H1 (cell line): ENCODE measurements around the gene C1orf21. TPM values are rescaled to one million over a fixed set of nuclear protein-coding genes. Genes with fewer than 3 reads are reported as not detected.

Source experiments
- CTCF ChIA-PET: fragments of 300-600 bp; sonication (Branson Sonifier 250); formaldehyde crosslinking; loops from one replicate; lab custom pipeline; 2021; ENCODE audit not compliant: partially characterized antibody; lab: Charles Lee
- POLR2A ChIA-PET: fragments of 300-600 bp; sonication (Branson Sonifier 250); formaldehyde crosslinking; loops from one replicate; lab custom pipeline; 2021; ENCODE audit warnings: inconsistent platforms; ENCODE audit not compliant: partially characterized antibody; lab: Charles Lee
- DNase-seq, 2 experiments: peaks; one replicate each; pipeline versions ENCODE4 v3.0.0 to v3.0.0-alpha.2; 2010 to 2022; ENCODE audit warnings: low spot score in 2 of 2, low read depth in 1 of 2, mixed read lengths in 1 of 2
- FAIRE-seq: peaks from 2 replicates; lab custom pipeline; 2011; peaks lifted over from hg19 to GRCh38; lab: Jason Lieb, UNC
- H2AFZ ChIP-seq: 2 replicates; pipeline ENCODE4 v1.8.1; 2012; ENCODE audit warnings: low read length, inconsistent platforms
- H2AK5ac ChIP-seq: 2 replicates; pipeline ENCODE4 v1.6.1; 2013; ENCODE audit warnings: low read depth, low read length
- H2BK120ac ChIP-seq: replicated peaks from 2 replicates; pipeline ENCODE3; 2013; ENCODE audit warnings: low read depth, low read length, inconsistent platforms
- H2BK12ac ChIP-seq: 2 replicates; pipeline ENCODE4 v1.6.1; 2013; ENCODE audit warnings: low read depth, low read length
- H2BK15ac ChIP-seq: 2 replicates; pipeline ENCODE4 v1.6.1; 2013; ENCODE audit warnings: low read length
- H2BK20ac ChIP-seq: 2 replicates; pipeline ENCODE4 v1.6.1; 2013; ENCODE audit warnings: low read length
- H2BK5ac ChIP-seq: 2 replicates; pipeline ENCODE4 v1.6.1; 2013; ENCODE audit warnings: low read depth, low read length
- H3K14ac ChIP-seq: 2 replicates; pipeline ENCODE4 v1.6.1; 2013; ENCODE audit warnings: inconsistent platforms; ENCODE audit not compliant: insufficient read length
- H3K18ac ChIP-seq: 2 replicates; pipeline ENCODE4 v1.6.1; 2013; ENCODE audit warnings: low read length; ENCODE audit errors: extremely low read depth
- H3K23ac ChIP-seq: 2 replicates; pipeline ENCODE4 v1.6.1; 2013; ENCODE audit warnings: inconsistent platforms; ENCODE audit not compliant: insufficient read length
- H3K23me2 ChIP-seq: 2 replicates; pipeline ENCODE4 v1.6.1; 2013; ENCODE audit warnings: low read depth, low read length
- H3K27ac ChIP-seq: 2 replicates; pipeline ENCODE4 v1.6.1; 2011; ENCODE audit warnings: low read depth, low read length, inconsistent platforms
- H3K27me3 ChIP-seq, 4 experiments: replicated peaks in 1 of 4; 1 replicate in 1 of 4; 2 replicates in 3 of 4; pipeline versions ENCODE4 v1.6.1 to v1.8.1; 2011 to 2013; ENCODE audit warnings: low read length in 3 of 4, mild to moderate bottlenecking in 3 of 4, inconsistent platforms in 2 of 4, mixed read lengths in 2 of 4, moderate library complexity in 1 of 4; ENCODE audit not compliant: control insufficient read depth in 3 of 4, insufficient read depth in 3 of 4; ENCODE audit errors: extremely low read depth in 1 of 4
- H3K36me3 ChIP-seq, 4 experiments: 2 replicates each; pipeline versions ENCODE4 v1.6.1 to v1.8.1; 2011 to 2013; ENCODE audit warnings: mild to moderate bottlenecking in 4 of 4, low read length in 3 of 4, moderate library complexity in 2 of 4, control low read depth in 1 of 4, inconsistent platforms in 1 of 4; ENCODE audit not compliant: insufficient read depth in 4 of 4, control insufficient read depth in 2 of 4
- H3K4ac ChIP-seq: replicated peaks from 2 replicates; pipeline ENCODE3; 2013; ENCODE audit warnings: low read length, low read depth, mixed read lengths, inconsistent platforms; ENCODE audit not compliant: insufficient read length
- H3K4me1 ChIP-seq, 4 experiments: replicated peaks in 1 of 4; 1 replicate in 1 of 4; 2 replicates in 3 of 4; pipeline versions ENCODE4 v1.6.1 to v1.8.1; 2011 to 2013; ENCODE audit warnings: low read length in 3 of 4, inconsistent platforms in 2 of 4, mixed read lengths in 1 of 4; ENCODE audit not compliant: insufficient read depth in 4 of 4, control insufficient read depth in 3 of 4
- H3K4me2 ChIP-seq, 2 experiments: 2 replicates each; pipeline versions ENCODE4 v1.6.1 to v1.8.1; 2011 to 2013; ENCODE audit warnings: low read depth in 2 of 2, low read length in 2 of 2, control low read depth in 1 of 2, inconsistent platforms in 1 of 2, mild to moderate bottlenecking in 1 of 2; ENCODE audit not compliant: insufficient read depth in 1 of 2
- H3K4me3 ChIP-seq, 4 experiments: fragments of 200-600, 300-600 bp in 1 of 4; sonication (generic), shearing (Covaris generic), sonication (Bioruptor Twin) in 1 of 4; 2 replicates each; pipeline versions ENCODE4 v1.5.1 to v1.8.1; 2011 to 2016; ENCODE audit warnings: low read length in 4 of 4, low read depth in 3 of 4, control low read depth in 2 of 4, inconsistent platforms in 2 of 4, mild to moderate bottlenecking in 2 of 4, mixed read lengths in 1 of 4, moderate library complexity in 1 of 4; ENCODE audit not compliant: insufficient read depth in 2 of 4; ENCODE audit errors: extremely low read depth in 1 of 4
- H3K56ac ChIP-seq: replicated peaks from 2 replicates; pipeline ENCODE3; 2013; ENCODE audit warnings: low read depth, mild to moderate bottlenecking, mixed read lengths, low read length, inconsistent platforms; ENCODE audit not compliant: insufficient read length
- H3K79me1 ChIP-seq: 2 replicates; pipeline ENCODE4 v1.6.1; 2013; ENCODE audit warnings: low read depth, low read length, control low read depth
- H3K79me2 ChIP-seq, 2 experiments: 2 replicates each; pipeline versions ENCODE4 v1.6.1 to v1.8.1; 2012 to 2013; ENCODE audit warnings: low read length in 2 of 2, mild to moderate bottlenecking in 2 of 2, inconsistent platforms in 1 of 2; ENCODE audit not compliant: insufficient read depth in 2 of 2, control insufficient read depth in 1 of 2
- H3K9ac ChIP-seq, 4 experiments: replicated peaks in 1 of 4; 1 replicate in 1 of 4; 2 replicates in 3 of 4; pipeline versions ENCODE4 v1.6.1 to v1.8.1; 2011 to 2013; ENCODE audit warnings: low read depth in 3 of 4, low read length in 3 of 4, control low read depth in 2 of 4, mild to moderate bottlenecking in 2 of 4, moderate library complexity in 2 of 4, inconsistent platforms in 1 of 4; ENCODE audit errors: extremely low read depth in 1 of 4
- H3K9me3 ChIP-seq, 2 experiments: 2 replicates each; pipeline versions ENCODE4 v1.6.1 to v1.8.1; 2012 to 2013; ENCODE audit warnings: mild to moderate bottlenecking in 2 of 2, moderate library complexity in 2 of 2, control low read depth in 1 of 2, inconsistent platforms in 1 of 2, low read depth in 1 of 2, low read length in 1 of 2, mixed read lengths in 1 of 2; ENCODE audit not compliant: insufficient read depth in 2 of 2
- H4K20me1 ChIP-seq, 2 experiments: replicated peaks in 1 of 2; 2 replicates each; pipeline versions ENCODE3 to v1.8.1; 2011 to 2013; ENCODE audit warnings: inconsistent platforms in 2 of 2, low read length in 2 of 2, mild to moderate bottlenecking in 1 of 2; ENCODE audit not compliant: insufficient read depth in 2 of 2, control insufficient read depth in 1 of 2
- H4K5ac ChIP-seq: 2 replicates; pipeline ENCODE4 v1.6.1; 2013; ENCODE audit warnings: low read length, low read depth, mixed read lengths, inconsistent platforms; ENCODE audit not compliant: insufficient read length
- H4K8ac ChIP-seq: 2 replicates; pipeline ENCODE4 v1.8.0; 2013; ENCODE audit warnings: mild to moderate bottlenecking, moderate library complexity, low read length, inconsistent platforms; ENCODE audit not compliant: insufficient read depth; ENCODE audit errors: extremely low read depth
- H4K91ac ChIP-seq: replicated peaks from 2 replicates; pipeline ENCODE3; 2013; ENCODE audit warnings: low read length, mixed read lengths, inconsistent platforms; ENCODE audit not compliant: insufficient read length
- EZH2 ChIP-seq: fragments of 200-600 bp; sonication (generic); IDR thresholded peaks from 2 replicates; pipeline ENCODE4 v1.7.1; 2012; ENCODE audit warnings: low read depth, mild to moderate bottlenecking, moderate library complexity, low read length, inconsistent platforms; ENCODE audit not compliant: severe bottlenecking
- SAP30 ChIP-seq: fragments of 300-600 bp; sonication (generic); IDR thresholded peaks from 2 replicates; pipeline ENCODE4 v1.7.1; 2012; ENCODE audit warnings: low read length, moderate library complexity, mild to moderate bottlenecking, inconsistent platforms; ENCODE audit not compliant: insufficient read depth, insufficient replicate concordance
- SIRT6 ChIP-seq: IDR thresholded peaks from one replicate; pipeline ENCODE4 v1.7.1; 2012; ENCODE audit warnings: low read length, inconsistent platforms
- WGBS, 2 experiments: shearing (Covaris generic) in 1 of 2; methylation state at CpG; one replicate each; pipeline versions ENCODE4 v1.1.6 to v1.1.7; 2013 to 2015; ENCODE audit warnings: low lambda C conversion rate in 2 of 2, mixed read lengths in 2 of 2, inconsistent platforms in 1 of 2, low coverage in 1 of 2, missing lambda C conversion rate in 1 of 2; ENCODE audit not compliant: insufficient replicate concordance in 2 of 2, insufficient coverage in 1 of 2, insufficient read length in 1 of 2; ENCODE audit errors: extremely low coverage in 1 of 2, missing lambda C conversion rate in 1 of 2; 5-methylcytosine and 5-hydroxymethylcytosine counted together
- polyA plus RNA-seq, 7 experiments: library from polyadenylated mRNA; depleted of rRNA in 3 of 7; stranded (reverse) in 5 of 7; unstranded in 2 of 7; fragments of >200 nt in 5 of 7; fragments of 200-250 nt in 2 of 7; gene quantifications; 1 replicate in 5 of 7; 2 replicates in 1 of 7; 4 replicates in 1 of 7; pipeline versions ENCODE4 v1.2.1 to v1.2.3, GENCODE V29; 2011 to 2013; ENCODE audit warnings: missing spikeins in 2 of 7, mixed read lengths in 2 of 7
- total RNA-seq: library from RNA; stranded (reverse); fragmentation: NEBNext Ultra II Directional; extraction: Animal tissue kit (Norgen Biotek cat#: 25700); gene quantifications from 2 replicates; pipeline ENCODE4 v1.2.1, GENCODE V29; 2021

C1orf21 gene
- total and polyA plus RNA-seq, 2 of the 8 experiments (the other 6 are each of a cell fraction or from before 2014, with no cell fraction given) = 16.6 to 51.0 TPM

DNA sequence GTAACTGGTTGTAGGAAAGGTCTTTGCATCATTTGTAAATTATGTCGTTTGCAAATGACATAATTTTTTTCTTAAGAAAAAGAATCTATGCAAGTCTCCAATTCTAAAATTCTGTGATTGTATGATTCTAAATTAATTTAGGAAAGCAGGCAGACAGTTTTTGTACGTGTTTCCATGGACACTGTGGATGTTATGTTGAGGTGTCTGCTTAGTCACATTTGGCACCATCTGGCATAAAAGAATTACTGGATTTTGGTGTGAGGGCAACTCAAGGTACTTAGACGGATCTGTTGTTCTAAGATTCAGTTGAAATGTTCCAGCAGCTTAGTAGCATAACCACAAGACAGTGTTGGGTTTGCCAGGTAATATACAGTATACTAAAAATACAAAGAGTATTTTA, 42.5 kb downstream of the C1orf21 start:
- WGBS, 2 experiments = 93% methylated on average over 3 of the region's 3 CpGs; no CpG with 5 or more reads in 1 of the 2 experiments
- POLR2A ChIA-PET = no interaction called here
- H3K56ac ChIP-seq = no peak overlapping the region
- peaks cover 0 to 2% of the 10 kb centered on the region in 2 experiments for H4K20me1 ChIP-seq
- H2BK12ac ChIP-seq = no peak overlapping the region
- no peak overlapping the region for H4K91ac ChIP-seq
- no peak overlapping the region for H2BK20ac ChIP-seq
- no peak overlapping the region for H3K4me3 ChIP-seq
- no peak overlapping the region for H2BK15ac ChIP-seq
- DNase-seq = no peak
- peaks cover 7% of the 10 kb centered on the region for H3K79me1 ChIP-seq
- H3K9me3 ChIP-seq = no peaks in the 10 kb centered on the region
- no peak overlapping the region for H3K14ac ChIP-seq
- peaks cover 0 to 16% (median 9%) of the 10 kb centered on the region in 4 experiments; a peak in 4 of 7 replicates for H3K4me1 ChIP-seq
- CTCF ChIA-PET = interaction anchor here (1.3 to 1.4 kb wide), 2 partner anchors 9 to 35 kb away, joined by 3 read pairs; no protein-coding TSS in a partner anchor
- no peak overlapping the region for H3K18ac ChIP-seq
- no peak overlapping the region for H3K27ac ChIP-seq
- H3K79me2 ChIP-seq = peaks cover 0 to 61% of the 10 kb centered on the region in 2 experiments; a peak in 3 of 4 replicates
- no peak overlapping the region for H2AFZ ChIP-seq
- H3K4me2 ChIP-seq = no peak overlapping the region
- H3K9ac ChIP-seq = no peak overlapping the region
- H4K5ac ChIP-seq = no peak overlapping the region
- H3K23me2 ChIP-seq = no peaks in the 10 kb centered on the region; the same call in 1 of the 2 replicates
- H3K23ac ChIP-seq = no peak overlapping the region
- no peak for FAIRE-seq
- no peaks in the 10 kb centered on the region for H3K27me3 ChIP-seq
- H2AK5ac ChIP-seq = no peak overlapping the region
- no peak overlapping the region for H3K4ac ChIP-seq
- TF ChIP-seq SIRT6 = no peak
- TF ChIP-seq SAP30 = no peak
- no peak for TF ChIP-seq EZH2
- no peak overlapping the region for H2BK120ac ChIP-seq
- H2BK5ac ChIP-seq = no peak overlapping the region
- H3K36me3 ChIP-seq = peaks cover 0 to 3% (median 0%) of the 10 kb centered on the region in 4 experiments; a peak in 1 of 8 replicates
- H4K8ac ChIP-seq = no peak overlapping the region
